IMR-90 (cell line): ENCODE measurements around the gene NKAIN4. TPM values are rescaled to one million over a fixed set of nuclear protein-coding genes. Genes with fewer than 3 reads are reported as not detected.

Experiments
- ATAC-seq: fragments of 200-7000 bp; cut with Tn5 transposase; 2 replicates; pipeline ENCODE4 v1.9.1; 2020; ENCODE audit warnings: low read depth, mild to moderate bottlenecking, moderate library complexity
- BruUV-seq: library from RNA; stranded (reverse); fragments of 400-500 nt; replicated peaks from 2 replicates; lab custom pipeline; 2021; lab: Mats Ljungman, UMichigan
- CTCF ChIA-PET: fragments of 300-600 bp; formaldehyde crosslinking; extraction: SDS; loops from one replicate; lab custom pipeline; 2021; ENCODE audit warnings: antibody characterized with exemption; lab: Yijun Ruan, JAX
- POLR2A ChIA-PET: fragments of 300-600 bp; sonication (Branson Sonifier 250); formaldehyde crosslinking; loops from one replicate; lab custom pipeline; 2022; ENCODE audit warnings: antibody characterized with exemption; ENCODE audit not compliant: unreplicated experiment; lab: Charles Lee
- DNase-seq: peaks from one replicate; pipeline ENCODE4 v3.0.0; 2013
- H2AFZ ChIP-seq: replicated peaks from 2 replicates; pipeline ENCODE3; 2013; ENCODE audit warnings: low read length, mild to moderate bottlenecking; ENCODE audit not compliant: poor library complexity
- H2AK5ac ChIP-seq: 2 replicates; pipeline ENCODE4 v1.6.1; 2013; ENCODE audit warnings: low read depth, low read length, inconsistent platforms
- H2AK9ac ChIP-seq: replicated peaks from 2 replicates; pipeline ENCODE3; 2013; ENCODE audit warnings: mild to moderate bottlenecking, low read depth, low read length, moderate library complexity; ENCODE audit not compliant: poor library complexity
- H2BK120ac ChIP-seq: 2 replicates; pipeline ENCODE4 v1.6.1; 2013; ENCODE audit warnings: low read depth, low read length, inconsistent platforms
- H2BK15ac ChIP-seq: 3 replicates; pipeline ENCODE4 v1.6.1; 2013; ENCODE audit warnings: low read depth, low read length, inconsistent platforms
- H2BK20ac ChIP-seq: 2 replicates; pipeline ENCODE4 v1.6.1; 2013; ENCODE audit warnings: low read depth, mild to moderate bottlenecking, inconsistent platforms, low read length, moderate library complexity
- H2BK5ac ChIP-seq: 2 replicates; pipeline ENCODE4 v1.6.1; 2013; ENCODE audit warnings: mild to moderate bottlenecking, low read depth, low read length, inconsistent platforms; ENCODE audit not compliant: poor library complexity, severe bottlenecking
- H3K14ac ChIP-seq: replicated peaks from 2 replicates; pipeline ENCODE4 v1.6.1; 2013; ENCODE audit warnings: low read depth, low read length, inconsistent platforms
- H3K18ac ChIP-seq: 2 replicates; pipeline ENCODE4 v1.6.1; 2013; ENCODE audit warnings: low read depth, low read length, control low read depth
- H3K23ac ChIP-seq: 2 replicates; pipeline ENCODE4 v1.6.1; 2013; ENCODE audit warnings: low read depth, low read length, inconsistent platforms
- H3K27ac ChIP-seq: 2 replicates; pipeline ENCODE4 v1.5.1; 2013; ENCODE audit warnings: mild to moderate bottlenecking, control low read depth, low read length; ENCODE audit not compliant: insufficient read depth
- H3K27me3 ChIP-seq: 2 replicates; pipeline ENCODE4 v1.6.1; 2013; ENCODE audit warnings: low read length; ENCODE audit not compliant: control insufficient read depth, insufficient read depth
- H3K36me3 ChIP-seq: 2 replicates; pipeline ENCODE4 v1.6.1; 2013; ENCODE audit warnings: low read length, mixed read lengths; ENCODE audit not compliant: control insufficient read depth, insufficient read depth
- H3K4ac ChIP-seq: 2 replicates; pipeline ENCODE4 v1.6.1; 2013; ENCODE audit warnings: low read depth, low read length, inconsistent platforms
- H3K4me1 ChIP-seq: 2 replicates; pipeline ENCODE4 v1.6.1; 2013; ENCODE audit warnings: low read length, mixed read lengths; ENCODE audit not compliant: control insufficient read depth, insufficient read depth
- H3K4me2 ChIP-seq: 2 replicates; pipeline ENCODE4 v1.6.1; 2013; ENCODE audit warnings: low read depth, mild to moderate bottlenecking, control low read depth, low read length, moderate library complexity
- H3K4me3 ChIP-seq: 2 replicates; pipeline ENCODE4 v1.5.1; 2013; ENCODE audit warnings: low read depth, mild to moderate bottlenecking, control low read depth, low read length, moderate library complexity; ENCODE audit not compliant: insufficient read depth
- H3K56ac ChIP-seq: 2 replicates; pipeline ENCODE4 v1.6.1; 2013; ENCODE audit warnings: low read length, inconsistent platforms; ENCODE audit not compliant: insufficient read depth; ENCODE audit errors: extremely low read depth
- H3K79me1 ChIP-seq, 2 experiments: 2 replicates each; pipeline ENCODE4 v1.6.1; 2013; ENCODE audit warnings: low read length in 2 of 2, inconsistent platforms in 1 of 2, low read depth in 1 of 2
- H3K9ac ChIP-seq: 2 replicates; pipeline ENCODE4 v1.6.1; 2013; ENCODE audit warnings: low read depth, low read length, control low read depth
- H3K9me1 ChIP-seq: 2 replicates; pipeline ENCODE4 v1.6.1; 2013; ENCODE audit warnings: low read length, inconsistent platforms; ENCODE audit not compliant: insufficient read depth
- H3K9me3 ChIP-seq: 2 replicates; pipeline ENCODE4 v1.6.1; 2013; ENCODE audit warnings: low read length; ENCODE audit not compliant: control insufficient read depth, insufficient read depth
- H4K20me1 ChIP-seq: 2 replicates; pipeline ENCODE4 v1.6.1; 2013; ENCODE audit warnings: low read length, inconsistent platforms; ENCODE audit not compliant: insufficient read depth
- H4K5ac ChIP-seq: 2 replicates; pipeline ENCODE4 v1.6.1; 2013; ENCODE audit warnings: mild to moderate bottlenecking, low read depth, low read length, control low read depth
- H4K8ac ChIP-seq, 2 experiments: 2 replicates each; pipeline ENCODE4 v1.6.1; 2013; ENCODE audit warnings: low read depth in 2 of 2, low read length in 2 of 2, control low read depth in 1 of 2, inconsistent platforms in 1 of 2
- H4K91ac ChIP-seq: 2 replicates; pipeline ENCODE4 v1.6.1; 2013; ENCODE audit warnings: low read depth, low read length, inconsistent platforms; ENCODE audit not compliant: insufficient read depth
- BHLHE40 ChIP-seq: fragments of 150-350 bp; IDR thresholded peaks from 2 replicates; pipeline ENCODE4 v1.6.1; 2016; ENCODE audit warnings: mild to moderate bottlenecking, low read depth, low read length
- MAZ ChIP-seq: IDR thresholded peaks from 2 replicates; pipeline ENCODE4 v1.6.1; 2012; ENCODE audit warnings: low read depth, mild to moderate bottlenecking, low read length, improper control_type of control experiment, moderate library complexity, borderline replicate concordance
- NFE2L2 ChIP-seq: fragments of 150-350 bp; IDR thresholded peaks from 2 replicates; pipeline ENCODE4 v1.6.1; 2016; ENCODE audit warnings: low read depth, mild to moderate bottlenecking, low read length
- RCOR1 ChIP-seq: IDR thresholded peaks from 2 replicates; pipeline ENCODE4 v1.6.1; 2012; ENCODE audit warnings: mild to moderate bottlenecking, low read length, improper control_type of control experiment; ENCODE audit not compliant: insufficient replicate concordance
- WGBS, 2 experiments: methylation state at CpG; one replicate each; pipeline versions ENCODE4 v1.1.5 to v1.1.7; 2013; ENCODE audit warnings: missing lambda C conversion rate in 2 of 2; ENCODE audit not compliant: insufficient read length in 1 of 2; ENCODE audit errors: extremely low coverage in 2 of 2; 5-methylcytosine and 5-hydroxymethylcytosine counted together
- dilution Hi-C: fragments of 300-500 bp; cut with HindIII; formaldehyde crosslinking; loops from one replicate; pipeline ENCODE4 v1.14.3; 2018; ENCODE audit warnings: low sequenced_read_pairs; ENCODE audit not compliant: unreplicated experiment
- in situ Hi-C: fragments of 300-500 bp; cut with MboI; formaldehyde crosslinking; loops from 3 replicates; pipeline ENCODE4 v1.14.3; 2019; ENCODE audit warnings: low sequenced_read_pairs, inconsistent platforms, mixed read lengths
- intact Hi-C: fragments of 100-400 bp; cut with micrococcal nuclease; formaldehyde crosslinking; loops from 2 replicates; pipeline ENCODE4 v1.10.0; 2022
- polyA plus RNA-seq, 3 experiments: library from polyadenylated mRNA; depleted of rRNA; stranded (reverse); fragments of >200 nt; gene quantifications; 2 replicates each; pipeline ENCODE4 v1.2.3, GENCODE V29; 2012; ENCODE audit warnings: low replicate concordance in 1 of 3
- total RNA-seq: library from RNA; depleted of rRNA; stranded (reverse); fragments of >200 nt; gene quantifications from 2 replicates; pipeline ENCODE4 v1.2.3, GENCODE V29; 2012

NKAIN4 gene
- total and polyA plus RNA-seq, 2 of the 4 experiments (the other 2 are of a cell fraction): not detected

- no peak overlapping the region for H3K27ac ChIP-seq
- ATAC-seq (no peak), DNase-seq (no peak)
- no peak overlapping the region for H2BK15ac ChIP-seq
- no peak overlapping the region for H3K56ac ChIP-seq
- H3K27me3 ChIP-seq: peaks cover 88% of the 10 kb centered on the region
- ChIA-PET CTCF (no interaction called here), POLR2A (no interaction called here)
- in situ Hi-C loops: no loop called here
- H3K9me3 ChIP-seq: peaks cover 2% of the 10 kb centered on the region; the same call in 1 of the 2 replicates
- H4K5ac ChIP-seq: no peak overlapping the region
- no peak overlapping the region for H3K4me2 ChIP-seq
- H4K8ac ChIP-seq: no peak overlapping the region
- H3K9me1 ChIP-seq: no peaks in the 10 kb centered on the region
- TF ChIP-seq MAZ (no peak), RCOR1 (no peak), NFE2L2 (no peak), BHLHE40 (no peak)
- no peak overlapping the region for H3K4ac ChIP-seq
- no TSS peak for BruUV-seq
- no peaks in the 10 kb centered on the region for H3K36me3 ChIP-seq
- no peaks in the 10 kb centered on the region; the same call in 1 of the 2 replicates for H3K4me1 ChIP-seq
- WGBS, 2 experiments: 11% methylated on average over 7 of the region's 8 CpGs; no CpG with 5 or more reads in 1 of the 2 experiments
- H2AFZ ChIP-seq: no peak overlapping the region
- H2BK5ac ChIP-seq: no peak overlapping the region
- H2AK9ac ChIP-seq: no peak overlapping the region
- no peak overlapping the region for H3K9ac ChIP-seq
- H2BK20ac ChIP-seq: no peak overlapping the region
- H2BK120ac ChIP-seq: no peak overlapping the region
- no peak overlapping the region for H2AK5ac ChIP-seq
- no peak overlapping the region for H3K4me3 ChIP-seq
- H3K18ac ChIP-seq: no peak overlapping the region
- H4K91ac ChIP-seq: no peak overlapping the region
- intact Hi-C loops: no loop called here
- no peak overlapping the region for H3K23ac ChIP-seq
- H4K20me1 ChIP-seq: no peaks in the 10 kb centered on the region; the same call in 1 of the 2 replicates
- no peaks in the 10 kb centered on the region for H3K79me1 ChIP-seq
- dilution Hi-C loops: no loop called here
- no peak overlapping the region for H3K14ac ChIP-seq
These were observed 4.5 kb upstream of the NKAIN4 start for GRCh38 chr20:63258781-63259180.
